KG1 (cell line): ENCODE measurements around the gene TENT5A.
"Not testable (repeated sequence)": the region's sequence is repeated elsewhere in the genome, so short reads cannot be mapped to it uniquely, and the experiment has no call there.

Experiments used
- DNase-seq: peaks from one replicate; lab custom pipeline; 2025; lab: John Stamatoyannopoulos, UW

TENT5A gene

DNA sequence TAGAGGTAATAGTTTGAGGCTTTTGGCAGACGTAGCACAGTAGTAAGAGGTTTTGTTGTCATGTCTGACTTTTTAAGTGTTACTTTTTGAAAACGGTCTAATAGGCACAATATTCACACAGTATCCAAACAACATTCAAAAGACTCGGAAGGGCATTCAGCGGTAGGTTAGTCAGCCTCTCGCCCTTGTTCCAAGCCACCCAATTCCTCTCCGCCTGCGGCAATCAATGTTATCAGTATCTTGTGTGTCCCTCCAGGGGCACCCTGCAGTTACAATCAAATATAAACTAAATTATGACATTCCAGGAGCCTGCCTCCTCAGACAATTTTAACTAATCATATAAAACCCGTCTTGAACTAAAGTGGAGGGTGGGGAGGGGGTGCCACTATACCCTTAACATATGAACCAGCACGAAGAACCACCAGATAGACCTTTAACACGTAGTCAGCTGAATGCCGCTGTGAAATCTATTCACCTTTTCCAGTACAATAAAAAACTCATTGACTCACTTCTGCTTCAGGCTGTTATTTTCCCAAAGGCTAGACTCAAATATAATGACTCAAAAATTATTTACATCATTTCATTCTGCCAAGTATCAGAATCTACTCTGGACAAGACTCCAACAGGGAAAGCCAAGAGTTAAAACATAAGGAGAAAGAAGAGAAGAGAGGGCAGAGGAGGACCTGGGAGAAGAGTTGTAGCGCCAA lies 1.6 kb downstream of the TENT5A start:
- DNase-seq: no peak

GRCh38 chr6:81750200-81750599 lies 2.3 kb downstream of the TENT5A start:
- DNase-seq: no peak

DNA sequence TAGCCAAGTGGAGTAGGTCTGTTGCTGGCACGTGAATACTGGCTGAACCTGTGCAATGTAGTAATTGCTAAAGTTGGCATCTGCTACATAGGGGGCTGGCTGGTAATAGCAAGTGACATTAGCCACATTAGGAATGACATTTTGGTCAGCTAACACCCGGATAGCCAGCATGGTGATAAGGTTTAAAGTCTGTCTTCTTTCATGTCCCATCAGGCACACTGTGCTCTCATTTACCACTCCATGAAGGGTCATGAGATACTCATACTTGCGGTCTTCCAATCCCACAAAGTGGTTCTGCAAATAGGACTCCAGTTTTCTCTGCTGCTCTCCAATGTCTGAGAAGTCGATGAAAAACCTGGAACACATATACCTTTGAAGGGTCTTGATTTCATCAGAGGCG lies 2.8 kb downstream of the TENT5A start:
- no peak for DNase-seq

GRCh38 chr6:81748994-81749393 lies 3.5 kb downstream of the TENT5A start:
- DNase-seq: no peak

DNA sequence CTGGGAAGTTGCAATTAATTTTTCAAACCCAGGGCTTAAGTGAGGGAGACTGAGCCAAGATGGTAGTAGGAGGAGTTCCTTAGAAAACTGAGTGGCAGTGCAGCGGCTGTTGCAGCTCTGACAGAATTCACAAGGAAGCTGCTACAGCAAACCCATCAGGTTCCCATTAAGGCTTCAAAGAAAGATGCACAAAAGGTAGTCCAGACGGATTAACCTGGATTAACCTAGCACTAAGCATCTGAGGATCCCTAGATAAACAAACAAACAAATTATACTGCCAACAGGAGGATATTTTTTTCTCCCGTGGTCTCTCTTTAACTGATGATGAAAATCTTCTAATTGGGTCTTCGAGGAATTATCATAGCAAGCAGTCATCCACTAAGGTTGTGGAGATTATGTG lies 5.2 kb downstream of the TENT5A start:
- no peak for DNase-seq

DNA sequence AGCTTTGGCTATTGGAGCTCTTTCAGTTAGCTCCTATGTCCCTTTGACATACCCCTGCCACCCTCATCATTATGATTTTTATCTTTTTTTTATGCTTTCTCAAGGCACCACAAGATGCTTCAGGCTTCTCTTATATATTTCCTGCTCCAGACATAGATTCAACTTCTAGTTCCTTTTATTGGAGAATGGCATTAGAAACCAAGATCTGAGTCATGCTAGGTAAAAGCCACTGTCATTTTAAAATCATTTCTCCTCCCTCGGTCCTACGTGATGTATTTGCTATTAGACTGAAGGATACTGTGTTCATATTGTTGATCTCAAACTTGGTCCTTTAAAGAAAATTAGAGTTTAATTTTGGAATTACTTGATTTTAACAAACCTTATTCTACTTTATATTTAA lies 8.3 kb downstream of the TENT5A start:
- DNase-seq: no peak

GRCh38 chr6:81743649-81744048 lies 8.8 kb downstream of the TENT5A start:
- no peak for DNase-seq

DNA sequence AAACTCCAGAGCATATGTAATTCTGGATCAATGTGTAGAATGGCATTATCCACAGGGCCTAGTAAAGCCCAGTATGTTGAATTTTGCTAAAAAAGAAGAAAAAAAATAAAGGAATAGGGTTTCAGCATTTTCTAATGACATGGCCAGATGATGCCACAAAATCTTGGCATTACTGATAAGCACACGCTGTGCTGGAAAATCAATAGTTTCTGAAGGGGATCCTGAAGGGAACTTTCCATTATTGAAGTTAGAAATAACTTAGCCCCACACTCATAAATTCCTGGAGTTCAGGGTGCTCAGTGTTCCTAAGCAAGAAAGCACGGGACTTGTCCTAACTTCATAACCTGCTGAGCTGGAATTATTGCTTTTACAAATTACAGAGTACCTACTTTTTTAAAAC lies 10.8 kb downstream of the TENT5A start:
- no peak for DNase-seq

DNA sequence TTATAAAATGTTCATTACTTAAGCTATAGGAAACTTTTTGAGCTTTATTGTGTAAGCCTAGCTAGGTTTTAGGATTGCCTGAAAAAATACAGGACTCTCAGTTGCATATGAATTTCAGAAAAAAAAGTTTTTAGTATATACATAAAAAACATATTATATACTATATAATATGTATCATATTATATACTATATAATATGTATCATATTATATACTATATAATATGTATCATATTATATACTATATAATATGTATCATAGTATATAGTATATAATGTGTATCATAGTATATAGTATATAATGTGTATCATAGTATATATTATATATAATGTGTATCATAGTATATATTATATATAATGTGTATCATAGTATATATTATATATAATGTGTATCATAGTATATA lies 11.9 kb downstream of the TENT5A start:
- DNase-seq: not testable (repeated sequence)

DNA sequence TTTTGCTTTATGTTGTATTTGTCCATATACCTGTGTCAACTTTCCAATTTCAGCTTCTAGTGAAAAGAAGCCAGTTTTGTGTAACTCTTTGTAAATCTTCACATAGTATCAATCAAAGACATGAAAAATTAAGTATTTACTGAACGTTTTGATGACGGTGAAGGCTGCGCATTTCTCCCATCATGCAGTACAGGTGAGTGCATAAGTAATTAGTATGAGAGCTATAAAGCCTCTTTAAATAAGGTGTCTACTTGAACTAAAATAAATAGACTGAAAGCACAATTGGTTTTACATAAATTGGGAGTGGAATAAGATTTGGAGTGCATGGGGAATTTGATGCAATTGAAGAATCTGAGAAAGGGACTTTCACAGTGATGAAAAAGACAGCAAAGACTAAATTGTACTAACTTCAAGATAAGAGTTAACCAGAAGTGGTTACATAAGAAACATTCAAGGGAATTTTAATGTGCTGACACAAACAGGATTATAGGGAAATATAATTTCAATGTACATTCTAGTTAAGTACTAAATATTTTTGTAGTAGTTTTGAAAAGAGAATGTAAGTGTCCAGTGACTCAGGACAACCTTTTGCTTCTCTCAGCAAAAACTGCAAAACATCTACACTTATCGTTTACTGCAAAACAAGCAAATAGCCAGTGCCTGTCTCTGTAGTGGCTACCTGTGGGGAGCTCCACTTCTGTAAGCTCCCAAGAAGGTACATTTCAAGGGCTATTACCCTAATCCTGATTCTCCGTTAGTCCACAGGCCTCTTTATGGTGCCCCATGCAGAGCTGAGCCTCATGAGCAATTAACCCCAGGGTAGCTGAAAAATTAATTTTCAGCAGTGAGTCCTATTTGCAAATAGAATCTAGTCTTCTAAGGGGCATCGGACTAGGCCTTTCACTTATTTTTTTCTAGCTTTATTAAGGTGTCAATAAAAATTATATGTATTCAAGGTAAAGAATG lies 13.0 kb downstream of the TENT5A start:
- DNase-seq: no peak

DNA sequence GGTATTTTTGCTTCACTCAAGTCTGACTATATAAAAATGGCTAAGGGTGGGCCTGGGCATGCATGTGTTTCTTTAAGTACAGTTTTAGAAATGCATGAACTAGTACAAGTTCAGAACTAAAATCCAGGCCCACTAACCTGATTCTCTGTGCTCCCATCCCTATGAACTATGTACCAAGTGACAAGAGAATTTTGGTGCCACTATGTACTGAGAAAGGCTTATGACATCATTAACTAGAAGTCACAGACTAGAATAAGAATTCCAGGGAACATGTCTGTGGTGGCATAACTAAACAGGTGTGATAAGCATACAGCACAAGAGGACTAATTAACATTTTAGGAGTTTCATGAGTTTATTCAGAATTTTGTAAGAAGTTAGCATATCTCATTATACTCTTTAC lies 16.1 kb downstream of the TENT5A start:
- DNase-seq: no peak

DNA sequence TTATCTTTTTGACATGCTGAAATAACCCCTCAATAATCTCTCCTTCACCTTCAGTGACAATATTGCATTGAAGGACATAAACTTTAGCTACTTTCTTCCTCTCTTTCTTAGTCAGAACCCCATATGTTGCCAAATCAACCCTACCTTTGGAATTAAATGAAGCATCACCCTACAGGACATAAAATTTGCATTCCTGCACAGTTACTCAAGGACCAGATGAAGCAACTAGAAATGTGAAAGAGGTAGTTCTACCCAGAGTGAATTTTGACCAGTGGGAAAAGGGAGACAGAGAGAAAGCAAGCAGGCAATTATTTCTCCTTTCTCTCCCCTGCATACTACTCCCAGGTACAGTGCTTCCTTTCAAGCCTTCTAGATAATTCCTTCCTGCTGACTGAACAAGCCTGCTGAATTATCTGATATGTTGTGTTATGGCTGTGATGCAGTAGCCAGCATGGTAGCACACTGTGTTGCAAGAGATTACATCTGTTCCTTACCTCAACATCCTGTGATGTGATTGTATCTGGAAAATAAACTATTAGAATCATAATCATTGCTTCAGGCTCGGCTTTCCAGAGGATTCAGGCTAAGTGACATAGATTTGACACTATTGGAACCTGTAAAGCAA lies 16.6 kb downstream of the TENT5A start:
- no peak for DNase-seq

- no peak for DNase-seq
Observed at GRCh38 chr6:81734500-81735150, 17.9 kb downstream of the TENT5A start.

GRCh38 chr6:81734081-81734480 lies 18.4 kb downstream of the TENT5A start:
- no peak for DNase-seq

GRCh38 chr6:81731814-81732213 lies 20.7 kb downstream of the TENT5A start:
- DNase-seq: no peak

DNA sequence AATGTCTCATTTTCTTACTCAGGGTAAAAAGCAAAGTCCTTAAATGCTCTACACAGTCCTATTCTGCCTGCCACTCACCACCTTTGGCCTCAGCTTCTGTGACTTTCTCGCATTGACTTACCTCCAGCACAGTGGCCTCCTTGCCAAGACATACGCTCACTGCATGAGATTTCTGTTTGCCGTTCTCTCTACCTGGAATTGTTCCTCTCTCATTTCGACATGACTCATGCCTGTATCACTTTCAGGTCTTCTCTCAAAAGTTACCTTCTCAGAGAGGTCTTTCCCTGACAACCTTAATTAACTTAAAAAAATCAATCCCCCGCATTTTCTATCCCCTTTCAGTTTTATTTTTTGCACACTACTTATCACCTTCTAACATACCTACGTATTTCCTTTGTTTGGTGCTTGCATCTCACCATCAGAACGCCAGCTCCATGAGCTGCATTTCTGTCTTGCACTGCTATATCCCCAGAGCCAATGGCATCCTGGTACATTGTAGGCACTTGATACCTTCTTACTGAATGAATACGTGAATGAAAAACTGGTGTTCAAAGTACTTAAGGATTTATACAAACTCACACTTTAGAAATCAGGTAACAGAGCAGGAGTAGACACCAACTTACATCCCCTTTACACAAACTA lies 24.5 kb downstream of the TENT5A start:
- DNase-seq: no peak

DNA sequence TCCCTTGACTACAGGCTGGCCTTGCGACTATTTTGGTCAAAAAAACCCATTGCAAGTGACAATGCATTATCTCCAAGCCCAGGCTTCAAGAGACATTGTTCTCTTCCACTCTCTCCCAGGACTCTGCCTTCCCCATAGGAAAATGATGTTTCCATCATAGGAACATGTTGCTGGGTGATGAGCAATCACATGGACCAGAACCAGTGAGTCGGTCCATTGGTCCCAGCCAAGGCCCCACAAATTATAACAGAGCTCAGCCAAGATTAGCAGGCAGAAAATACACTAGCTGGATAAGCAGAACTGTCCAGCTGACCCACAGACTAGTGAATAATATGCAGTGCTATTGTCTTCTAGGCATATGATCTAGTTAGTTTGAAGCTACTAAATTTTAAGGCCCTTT lies 27.4 kb downstream of the TENT5A start:
- no peak for DNase-seq

DNA sequence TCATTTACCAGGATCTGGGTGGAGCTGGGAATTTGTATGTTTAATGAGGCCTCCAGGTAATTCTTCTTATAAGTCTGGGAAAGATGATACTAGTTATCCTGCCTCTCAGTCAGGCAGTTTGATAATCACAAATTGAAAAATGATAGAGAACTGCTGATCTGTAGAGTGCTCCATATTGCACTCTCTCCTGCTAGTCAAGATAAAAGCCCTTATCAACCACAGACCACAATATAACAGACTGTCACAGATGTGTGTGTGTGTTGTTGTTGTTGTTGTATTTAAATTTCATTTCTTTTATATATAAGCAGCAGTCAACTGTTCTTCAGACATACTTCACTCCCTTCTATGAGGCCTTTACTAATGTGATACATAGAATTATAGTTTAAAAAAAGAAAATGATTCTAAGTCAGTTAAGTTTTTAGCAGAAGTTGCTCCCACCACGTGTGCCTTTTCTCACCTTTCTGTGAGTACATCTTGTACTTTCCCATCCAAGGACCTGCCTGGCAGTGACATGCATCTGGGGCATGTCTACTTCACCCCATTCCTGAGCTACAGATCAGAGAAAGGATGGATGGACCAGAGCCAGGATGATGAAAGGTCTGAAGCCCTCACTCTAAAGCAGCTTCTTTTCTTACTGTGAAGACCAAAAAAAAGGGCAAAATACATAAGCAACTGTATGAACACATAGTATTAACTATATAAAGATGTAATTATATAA lies 29.8 kb downstream of the TENT5A start:
- DNase-seq: no peak

DNA sequence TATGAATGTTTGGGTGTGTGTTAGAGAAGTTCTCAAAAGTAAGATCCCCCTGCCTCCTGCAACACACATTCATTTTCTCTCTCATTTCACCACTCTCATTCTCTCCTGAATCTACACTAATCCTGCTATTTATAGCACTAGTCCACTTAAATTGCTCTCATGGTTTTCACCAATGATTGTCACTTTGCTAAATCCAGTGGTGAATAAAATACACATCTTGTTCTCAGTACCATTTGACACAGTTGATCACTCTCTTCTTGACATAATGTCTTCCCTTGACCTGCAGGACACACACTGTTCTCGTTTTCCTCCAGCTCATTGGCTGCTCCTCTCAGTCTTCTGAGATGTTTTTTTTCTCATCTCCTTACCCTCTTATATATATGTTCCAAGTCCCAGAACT lies 32.1 kb downstream of the TENT5A start:
- DNase-seq: no peak

GRCh38 chr6:81718126-81718525 lies 34.4 kb downstream of the TENT5A start:
- no peak for DNase-seq

DNA sequence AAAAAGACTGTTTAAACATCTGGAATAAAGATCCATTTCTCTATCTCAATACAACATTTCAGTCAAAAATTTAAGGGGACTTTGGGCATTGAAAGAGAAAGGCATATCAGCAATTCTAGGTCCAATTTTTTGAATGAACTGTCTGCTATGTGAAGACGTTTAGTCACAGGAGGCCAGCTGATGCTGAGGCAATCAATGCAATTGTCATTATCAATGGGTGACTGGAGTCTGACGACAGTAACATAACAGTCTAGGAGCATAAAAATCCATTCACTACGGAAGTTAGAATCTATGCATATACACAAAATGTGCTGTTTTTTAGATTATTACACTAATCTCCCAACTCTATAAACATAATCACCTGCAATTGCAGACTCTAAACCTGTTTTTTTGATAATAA lies 37.8 kb downstream of the TENT5A start:
- DNase-seq: no peak
